GM21423 (cell line): Measurements from ENCODE around the gene COL19A1.

Experiments
- ATAC-seq: cut with Tn5 transposase; IDR thresholded peaks from one replicate; pipeline ENCODE4 v1.9.1; 2021; ENCODE audit warnings: mild to moderate bottlenecking, moderate library complexity; ENCODE audit not compliant: unreplicated experiment

COL19A1 gene

GRCh38 chr6:70051197-70052124 lies 185.1 kb downstream of the COL19A1 start:
- ATAC-seq = no peak

DNA sequence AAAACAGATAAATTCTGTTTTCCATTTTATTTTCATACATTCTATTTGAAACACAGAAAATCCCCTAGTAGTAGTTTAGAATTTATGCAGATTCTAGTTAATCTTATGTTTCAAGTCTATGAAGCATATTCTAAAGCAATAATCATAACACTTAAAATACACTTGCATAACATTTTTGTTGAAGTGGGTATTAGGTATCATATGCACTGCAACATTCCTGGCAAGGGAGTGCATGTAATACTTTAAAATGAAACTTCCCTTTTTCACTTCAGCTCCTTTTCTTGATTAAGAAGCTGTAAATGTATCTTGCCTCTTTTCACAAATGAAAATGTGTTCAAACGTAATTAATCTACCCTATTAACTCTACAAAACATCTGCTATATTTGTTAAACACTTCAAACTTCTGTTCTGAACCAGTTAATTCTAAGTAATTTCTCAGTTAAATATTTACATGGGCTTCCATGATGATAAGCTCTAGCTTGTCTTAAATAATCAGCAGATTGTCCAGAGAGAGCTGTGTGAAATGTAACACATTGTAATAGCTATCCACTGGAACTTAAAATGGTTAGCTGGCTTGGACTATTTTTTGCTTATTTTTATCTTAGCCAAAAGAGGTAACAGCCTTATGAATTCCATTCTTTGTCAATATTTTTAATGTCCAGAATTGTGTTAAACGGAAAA lies 192.8 kb downstream of the COL19A1 start:
- ATAC-seq = no peak

DNA sequence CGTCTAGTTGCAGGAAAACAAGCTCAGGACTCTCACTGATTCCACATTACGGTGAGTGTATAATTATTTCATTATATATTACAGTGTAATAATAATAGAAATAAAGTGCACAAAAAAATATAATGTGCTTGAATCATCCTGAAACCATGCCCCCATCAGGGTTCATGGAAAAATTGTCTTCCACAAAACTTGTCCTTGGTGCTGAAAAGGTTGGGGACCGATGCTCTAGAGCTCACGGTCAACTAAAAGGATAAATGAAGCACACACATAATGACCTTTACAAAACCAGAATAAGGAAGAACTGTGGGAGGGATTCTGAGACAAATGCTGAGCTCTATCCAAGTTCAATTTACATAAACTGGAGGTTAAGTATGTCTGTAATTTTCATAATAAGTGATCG lies 194.3 kb downstream of the COL19A1 start:
- ATAC-seq = no peak

GRCh38 chr6:70061546-70061945 lies 195.2 kb downstream of the COL19A1 start:
- ATAC-seq = no peak

DNA sequence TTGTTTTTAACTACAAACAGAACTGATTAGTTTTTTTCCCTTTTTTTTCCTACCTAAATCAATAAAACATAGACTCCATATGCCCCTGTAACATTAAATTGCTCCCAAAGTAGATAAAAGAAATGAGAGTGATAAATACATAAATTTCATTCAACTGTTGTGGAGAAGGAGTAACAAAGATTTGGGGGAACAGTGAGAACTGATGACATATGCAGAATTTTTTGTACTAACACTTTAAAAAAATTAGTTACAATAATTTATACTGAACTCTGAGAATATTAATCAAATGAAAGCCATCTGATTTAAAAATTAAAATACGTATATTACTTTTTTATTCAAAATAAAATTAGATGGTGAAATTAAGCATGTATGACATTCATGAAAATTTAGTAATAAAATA lies 195.7 kb downstream of the COL19A1 start:
- no peak for ATAC-seq

GRCh38 chr6:70072540-70073179 lies 206.3 kb downstream of the COL19A1 start:
- no peak for ATAC-seq

- no peak for ATAC-seq
Observed at GRCh38 chr6:70073637-70074036, 207.3 kb downstream of the COL19A1 start.

- no peak for ATAC-seq
Observed at GRCh38 chr6:70079241-70079640, 212.9 kb downstream of the COL19A1 start.

GRCh38 chr6:70080443-70081070 lies 214.2 kb downstream of the COL19A1 start:
- no peak for ATAC-seq

GRCh38 chr6:70082830-70083229 lies 216.5 kb downstream of the COL19A1 start:
- no peak for ATAC-seq

DNA sequence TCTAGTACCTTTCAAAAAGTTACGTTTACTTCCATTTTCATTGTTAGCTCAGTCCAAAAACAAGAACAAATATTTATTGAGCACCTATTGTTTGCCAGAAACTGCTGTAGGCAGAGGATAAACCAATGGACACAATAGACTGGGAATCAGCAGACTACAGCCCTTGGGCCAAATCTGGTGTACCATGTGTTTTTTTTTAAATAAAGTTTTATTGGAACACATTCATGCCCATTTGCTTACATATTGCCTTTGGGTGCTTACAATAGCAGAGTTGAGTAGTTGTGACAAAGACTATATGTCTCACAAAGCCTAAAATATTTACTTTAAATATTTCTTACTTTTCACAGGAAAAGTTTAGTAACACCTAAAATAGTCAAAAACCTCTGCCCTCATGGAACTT lies 220.4 kb downstream of the COL19A1 start:
- no peak for ATAC-seq

DNA sequence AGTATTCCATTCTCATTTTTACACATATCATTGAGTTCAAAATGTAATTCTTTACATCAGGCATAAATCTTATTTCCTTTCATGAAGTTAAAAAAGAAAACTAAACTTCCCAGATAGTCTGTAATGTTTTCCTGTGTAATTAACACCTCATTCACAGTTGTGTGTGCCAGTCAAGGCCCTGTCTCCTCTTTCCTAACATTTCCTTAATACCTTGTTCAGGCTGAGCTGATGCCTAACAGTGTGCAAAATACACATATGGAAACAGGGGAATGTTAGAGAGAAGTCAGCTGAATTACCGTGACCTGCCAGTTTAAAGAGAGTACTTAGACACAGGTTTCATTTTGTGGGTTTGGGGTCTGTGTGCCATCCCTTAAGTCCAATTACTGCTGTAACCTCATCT lies 227.8 kb downstream of the COL19A1 start:
- ATAC-seq = no peak

- no peak for ATAC-seq
Observed at GRCh38 chr6:70099732-70100131, 233.4 kb downstream of the COL19A1 start.

GRCh38 chr6:70103798-70104197 lies 237.4 kb downstream of the COL19A1 start:
- ATAC-seq = no peak

DNA sequence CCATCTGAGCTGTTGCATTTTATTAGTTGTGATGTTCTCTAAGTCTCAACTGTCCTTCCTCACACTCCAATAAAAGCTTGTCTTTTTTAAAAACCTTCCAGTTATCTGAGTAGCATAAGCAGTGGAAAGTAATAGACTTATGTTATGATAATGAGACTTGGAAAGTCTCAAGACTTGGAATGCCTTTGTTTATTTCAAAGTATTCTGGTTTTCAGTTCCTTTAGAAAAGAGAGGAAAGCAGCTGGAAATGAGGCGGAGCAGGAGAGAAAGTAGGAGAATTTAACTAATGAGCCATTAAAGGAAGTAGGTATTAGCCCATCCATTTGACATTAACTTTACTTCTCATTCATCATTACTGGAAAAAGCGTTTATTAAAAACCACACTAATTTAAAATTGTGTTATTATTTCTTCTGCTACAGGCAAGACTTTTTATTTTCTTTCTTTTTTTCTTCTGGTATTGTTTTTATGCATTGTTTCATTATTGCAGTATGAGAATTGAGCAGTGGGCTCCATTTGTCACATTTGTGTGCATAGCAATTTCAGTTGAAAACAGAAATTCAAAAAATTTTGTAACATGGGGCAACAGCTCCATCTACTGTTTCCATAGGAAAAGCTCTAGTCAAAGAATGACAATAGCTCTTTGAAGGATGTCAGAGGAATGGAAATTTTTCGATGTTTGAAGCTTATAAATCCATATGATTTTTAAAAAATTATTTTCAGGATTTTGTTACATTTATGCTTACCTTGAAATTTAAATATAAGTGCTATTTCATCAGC lies 241.7 kb downstream of the COL19A1 start:
- ATAC-seq = peak; percentile 58

DNA sequence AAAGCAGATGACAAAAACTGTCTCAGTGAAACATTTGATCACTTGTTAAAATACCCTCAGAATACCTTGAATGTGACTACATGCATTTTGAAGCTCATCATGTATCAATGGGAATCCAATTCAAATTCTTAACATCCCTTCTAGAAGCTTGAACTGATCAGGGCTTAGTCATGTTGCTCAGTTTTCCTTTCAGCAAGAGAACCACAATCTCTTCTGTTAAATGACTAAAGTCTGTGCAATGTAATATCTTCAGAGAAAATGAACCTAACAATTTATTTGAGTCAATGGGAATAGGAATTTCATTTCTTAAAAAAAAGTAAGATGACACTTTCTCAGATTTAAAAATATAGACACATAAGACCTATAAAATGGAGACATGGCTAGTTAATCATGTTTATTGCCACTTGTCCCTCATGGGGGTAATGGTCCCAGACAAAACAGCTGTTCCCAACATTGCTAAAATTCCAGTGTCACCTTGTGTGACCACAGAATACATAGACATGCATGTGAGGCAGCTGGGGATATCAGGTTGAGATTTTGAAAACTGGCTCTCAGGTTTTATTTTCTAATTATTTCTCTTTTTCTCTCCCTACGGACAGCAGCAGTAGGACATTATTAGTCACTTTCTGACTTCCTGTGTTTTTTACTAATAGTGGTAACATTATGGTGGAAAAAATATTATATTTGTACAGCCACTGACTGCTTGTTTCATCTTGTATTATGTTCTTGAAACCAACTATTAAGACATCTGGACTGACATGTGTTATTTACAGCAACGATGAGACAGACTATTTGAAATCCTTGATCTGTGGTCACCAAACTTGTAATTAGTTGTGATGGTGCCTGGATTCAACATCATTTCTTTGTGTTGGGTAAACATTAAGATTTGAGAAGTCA lies 244.0 kb downstream of the COL19A1 start:
- no peak for ATAC-seq

DNA sequence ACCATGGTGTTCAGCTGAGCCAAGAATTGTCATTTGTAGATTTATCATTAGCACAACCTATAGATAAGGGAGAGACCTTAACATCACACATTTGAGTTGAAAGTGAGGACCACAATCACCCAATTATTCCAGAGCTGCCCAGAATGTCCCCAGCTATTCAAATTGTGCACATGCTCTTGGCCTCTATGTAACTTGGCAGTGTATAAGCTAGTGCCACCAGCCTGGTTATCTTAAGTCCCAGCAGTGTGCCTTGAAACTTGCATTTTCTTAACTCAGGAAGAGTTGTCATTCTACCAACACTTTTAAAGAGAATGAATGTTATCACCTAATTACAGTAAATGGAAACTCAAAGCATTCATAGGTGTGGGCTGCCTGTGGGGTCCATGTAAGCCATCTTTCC lies 245.4 kb downstream of the COL19A1 start:
- ATAC-seq = no peak

DNA sequence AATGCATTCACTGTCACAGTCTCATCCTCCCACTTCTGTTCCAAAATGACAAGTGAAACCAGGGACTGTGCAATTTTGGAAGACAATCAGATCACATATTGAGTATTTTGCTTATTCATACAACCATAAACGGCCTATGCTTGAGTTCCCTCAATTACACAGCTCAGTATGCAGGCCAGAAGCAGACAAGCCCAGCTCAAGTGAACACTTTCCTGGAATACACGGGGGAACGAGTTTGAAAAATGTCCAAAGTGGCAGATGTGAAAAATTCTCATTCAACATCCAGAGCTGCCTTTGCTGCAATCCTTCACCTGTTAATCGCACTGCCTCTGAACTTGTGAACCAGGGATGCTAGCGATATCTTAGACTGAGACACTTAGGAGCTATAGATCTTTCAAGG lies 246.4 kb downstream of the COL19A1 start:
- no peak for ATAC-seq

DNA sequence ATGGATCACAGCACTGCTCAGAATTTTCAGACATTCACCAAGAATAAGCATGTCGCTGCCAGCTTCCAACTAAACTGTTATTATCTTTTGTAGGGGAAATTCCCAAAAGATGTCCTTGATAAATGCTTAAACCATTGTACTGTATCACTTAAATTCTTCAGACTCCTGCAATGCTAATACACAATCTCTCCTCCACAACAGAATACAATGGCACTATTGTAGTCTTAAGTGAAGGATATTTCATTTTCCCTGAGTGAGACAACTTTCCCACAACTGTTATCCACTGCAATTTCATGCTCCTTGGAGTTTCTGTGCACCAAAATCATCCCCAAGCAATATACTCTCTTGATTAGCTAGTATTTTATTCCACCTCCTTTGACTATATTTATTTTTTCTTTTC lies 246.8 kb downstream of the COL19A1 start:
- no peak for ATAC-seq

DNA sequence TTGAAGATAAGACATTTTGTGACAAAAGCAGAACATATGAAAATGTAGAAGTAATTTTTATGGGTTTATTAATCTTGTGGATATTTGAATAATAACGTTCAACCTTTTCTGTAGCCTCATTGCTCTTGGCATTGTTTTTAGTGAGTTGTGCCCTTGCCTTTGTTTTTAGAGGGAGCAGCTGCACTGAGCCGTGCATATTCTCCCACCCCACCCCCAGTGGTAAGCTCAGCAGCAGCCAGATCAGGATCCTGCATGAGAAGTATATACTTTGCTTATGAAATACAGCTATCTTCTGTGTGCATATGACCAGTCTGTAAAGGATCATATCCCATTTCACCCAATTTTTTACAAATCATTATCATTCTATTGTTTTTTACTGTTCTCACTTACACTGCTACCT lies 252.3 kb downstream of the COL19A1 start:
- ATAC-seq = no peak
